Renal cortical epithelial cell (primary cell): ENCODE results near the gene KDM4B. TPM values are rescaled to one million over a fixed set of nuclear protein-coding genes. Genes with fewer than 3 reads are reported as not detected.
A peak's percentile ranks its signal among the peaks of the same experiment; 100 is the strongest.

Experiments used
- DNase-seq: peaks from one replicate; pipeline ENCODE4 v3.0.0-alpha.2; 2011; ENCODE audit warnings: low read depth
- total RNA-seq: library from RNA; depleted of rRNA; stranded (reverse); fragments of >200 nt; gene quantifications from 2 replicates; pipeline ENCODE4 v1.2.3, GENCODE V29; 2014

The KDM4B gene
- total RNA-seq, 1 donor from 2014 or later: 47.0 TPM

DNA sequence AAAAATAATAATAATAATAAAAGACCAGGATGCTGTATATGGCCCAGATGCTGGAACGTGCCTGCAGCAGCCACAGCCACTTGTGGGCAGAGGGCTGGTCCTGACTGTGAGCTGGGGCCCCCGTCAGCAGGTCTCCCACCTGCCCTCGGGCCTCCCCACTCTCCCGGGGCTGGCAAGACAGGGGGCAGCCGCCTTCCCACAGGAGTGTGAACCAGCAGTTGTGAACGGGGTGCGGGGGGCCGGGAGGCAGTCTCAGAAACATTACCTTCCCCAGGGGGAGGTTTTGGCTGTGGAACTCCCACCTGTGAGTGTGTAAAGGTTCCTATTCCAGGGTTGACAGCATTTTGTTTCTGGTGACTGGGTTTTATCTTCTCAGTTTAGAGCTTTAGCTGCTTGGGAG is 151.4 kb downstream of the KDM4B start:
- DNase-seq: no peak

DNA sequence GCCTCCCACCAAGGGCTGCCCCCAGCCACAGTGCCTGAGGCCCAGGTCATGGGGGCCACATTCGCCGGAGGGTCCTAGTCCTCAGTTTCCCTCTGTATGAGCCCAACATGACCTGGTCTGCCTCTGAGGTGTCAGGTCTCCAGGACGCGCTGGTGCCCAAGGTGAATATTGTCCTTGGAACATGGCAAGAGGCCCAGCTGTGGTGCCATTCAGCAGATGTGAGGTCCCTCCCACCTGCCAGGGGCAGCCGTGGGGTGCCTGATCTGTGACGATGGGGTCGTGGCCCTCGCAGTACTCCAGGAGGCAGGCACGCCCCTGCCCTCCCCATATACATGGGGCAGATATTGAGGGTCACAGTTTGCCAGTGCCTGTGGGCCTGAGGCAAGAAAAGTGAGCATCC is 151.9 kb downstream of the KDM4B start:
- DNase-seq: no peak

DNA sequence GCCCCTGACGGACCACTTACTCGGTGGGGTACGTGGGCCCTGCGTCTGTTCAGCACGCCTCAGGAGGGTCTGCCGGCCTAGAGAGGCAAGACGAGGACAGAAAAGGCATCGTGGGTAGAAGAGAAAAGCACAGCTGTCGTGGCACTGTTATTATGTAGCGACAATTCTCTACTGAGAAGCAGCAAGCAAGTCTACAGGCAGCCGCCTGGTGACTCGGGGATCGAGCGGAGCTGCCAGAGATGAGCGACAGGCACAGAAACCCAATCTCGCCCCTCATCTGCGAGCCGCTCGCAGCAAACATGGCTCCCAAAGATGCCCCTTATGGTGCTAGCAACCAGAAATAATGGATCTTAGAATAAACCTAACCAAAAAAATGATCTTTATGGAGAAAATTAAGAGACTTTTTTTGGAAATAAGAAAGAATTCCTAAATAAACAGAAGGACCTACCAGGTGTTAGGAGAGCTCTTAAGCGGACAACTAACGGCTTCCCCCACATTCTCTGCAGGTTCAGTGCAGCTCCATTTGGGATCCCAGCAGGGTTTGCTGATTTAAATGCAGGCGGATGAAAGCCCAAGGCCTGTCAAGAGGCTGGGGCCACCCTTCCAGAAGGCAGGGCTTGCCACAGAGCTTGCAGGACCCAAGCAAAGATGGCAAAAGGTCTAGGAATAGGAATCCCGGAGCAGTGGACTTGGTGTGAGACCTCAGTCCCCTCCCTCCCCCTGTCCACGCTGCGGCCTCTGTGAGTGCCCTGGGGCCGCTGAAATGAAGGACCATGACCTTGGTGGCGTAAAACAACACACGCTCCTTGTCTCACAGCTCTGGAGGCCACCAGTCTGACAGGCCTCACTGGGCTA is 152.6 kb downstream of the KDM4B start:
- no peak for DNase-seq

DNA sequence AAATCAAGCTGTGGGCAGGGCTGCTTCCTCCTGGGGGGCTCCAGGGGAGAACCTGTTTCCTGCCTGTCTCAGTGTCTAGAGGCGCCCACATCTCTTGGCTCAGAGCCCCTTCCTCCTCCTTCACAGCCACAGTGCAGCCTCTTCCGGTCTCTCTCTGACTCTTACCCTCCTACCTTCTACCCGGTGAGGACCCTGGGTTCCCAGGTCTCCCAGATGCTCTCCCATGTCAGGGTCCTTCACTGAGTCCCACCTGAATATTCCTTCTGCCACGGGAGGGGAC is 153.1 kb downstream of the KDM4B start:
- no peak for DNase-seq

DNA sequence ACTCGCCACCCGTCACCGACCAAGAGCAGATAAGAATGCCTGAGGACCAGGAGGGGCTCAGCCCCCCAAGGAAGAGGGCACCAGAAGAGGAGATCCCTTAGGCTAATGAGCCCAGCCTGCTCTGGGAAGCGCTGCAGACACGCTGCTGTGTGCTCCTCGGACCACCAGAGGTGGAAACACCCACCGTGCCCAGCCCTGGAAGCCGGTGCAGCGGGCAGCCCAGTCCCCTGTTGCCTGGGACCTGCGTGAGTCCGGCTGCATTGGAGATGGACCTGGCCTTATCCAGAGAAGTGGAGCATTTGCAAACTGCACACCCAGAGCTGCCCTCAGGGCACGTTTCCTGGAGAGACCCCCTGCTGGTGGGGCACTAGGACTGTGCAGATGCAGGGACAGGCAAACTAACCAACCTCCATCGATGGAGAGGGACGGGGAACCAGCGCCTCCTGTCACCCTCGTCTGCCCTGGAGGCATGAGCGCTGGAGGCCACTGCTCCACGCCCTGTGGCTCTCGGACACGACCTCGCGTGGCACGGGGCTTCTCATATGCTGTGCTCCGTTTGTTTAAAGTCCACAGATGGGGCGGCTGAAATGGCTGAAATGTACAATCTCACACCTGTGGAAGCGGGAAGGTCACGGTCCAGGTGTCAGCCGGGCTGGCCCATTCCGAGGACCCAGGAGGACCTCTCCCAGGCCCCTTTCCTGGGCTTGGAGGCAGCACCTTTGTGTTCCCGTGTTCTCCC is 153.9 kb downstream of the KDM4B start:
- DNase-seq: no peak

DNA sequence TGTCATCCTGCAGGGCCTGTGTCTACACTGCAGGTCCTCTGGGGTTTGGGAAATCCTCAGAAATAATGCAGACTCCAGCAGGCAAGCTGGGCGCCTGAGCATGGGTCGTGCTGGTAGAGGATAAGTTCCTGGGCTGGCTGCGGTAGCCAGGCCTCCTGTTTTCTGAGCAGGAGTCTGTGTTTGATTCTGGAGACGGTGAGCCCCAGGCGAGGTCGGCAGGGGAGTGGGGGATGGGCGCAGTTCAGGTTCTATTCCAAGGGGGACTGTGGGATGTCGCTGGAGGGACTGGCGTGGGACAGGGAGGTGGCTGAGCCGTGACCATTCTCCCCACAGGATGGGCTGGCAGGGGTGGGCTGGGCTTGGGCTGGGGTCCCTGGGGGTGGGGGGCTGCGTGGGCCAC is 154.7 kb downstream of the KDM4B start:
- no peak for DNase-seq

DNA sequence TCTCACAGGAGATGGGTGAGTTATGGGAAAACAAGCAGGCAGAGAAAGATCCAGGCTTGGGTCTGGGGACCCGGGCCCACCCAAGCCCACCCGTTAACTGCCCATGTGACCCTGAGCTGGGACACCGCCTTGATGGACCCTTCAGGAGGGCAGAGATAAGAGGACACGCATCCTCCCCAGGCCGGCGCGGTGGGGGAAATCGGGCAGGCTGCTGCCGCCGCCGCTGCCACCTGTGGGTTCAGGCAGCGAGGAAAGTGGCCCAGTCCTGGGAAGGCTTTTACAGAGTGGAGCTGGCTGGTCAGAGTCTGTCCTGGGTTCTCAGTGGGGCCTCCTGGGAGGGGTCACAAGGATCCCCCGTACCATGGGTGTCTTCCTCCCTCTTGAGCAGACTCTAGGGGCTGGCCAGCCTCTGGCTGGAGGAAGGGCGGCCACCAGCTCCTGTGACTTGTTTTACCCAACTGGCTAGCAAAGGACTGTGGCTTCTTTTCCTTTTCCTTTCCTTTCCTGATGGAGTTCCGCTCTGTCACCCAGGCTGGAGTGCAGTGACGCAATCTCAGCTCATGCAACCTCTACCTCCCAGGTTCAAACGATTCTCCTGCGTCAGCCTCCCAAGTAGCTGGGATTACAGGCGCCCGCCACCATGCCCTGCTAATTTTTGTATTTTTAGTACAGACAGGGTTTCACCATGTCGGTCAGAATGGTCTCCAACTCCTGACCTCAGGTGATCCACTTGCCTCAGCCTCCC is 155.4 kb downstream of the KDM4B start:
- no peak for DNase-seq

DNA sequence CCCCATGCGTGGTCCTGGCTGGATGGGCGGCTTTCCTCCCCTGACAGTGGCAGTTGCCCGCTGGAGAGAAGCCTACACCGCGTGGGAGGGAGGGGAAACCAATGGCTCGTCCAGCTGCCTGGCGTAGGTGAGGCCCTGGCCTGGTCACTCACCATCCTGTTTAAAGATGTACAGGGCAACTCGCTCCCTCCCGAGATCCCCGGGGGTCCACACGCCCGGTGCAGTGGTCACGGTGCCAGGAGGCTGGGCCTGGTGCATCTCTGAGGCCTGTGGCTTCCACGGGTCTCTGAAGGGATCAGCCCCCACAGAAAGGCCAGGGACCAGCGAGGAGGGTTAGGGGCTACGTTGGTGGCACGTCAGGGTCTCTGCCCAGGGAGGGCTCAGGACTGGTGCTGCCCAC is 156.5 kb downstream of the KDM4B start:
- DNase-seq: no peak

DNA sequence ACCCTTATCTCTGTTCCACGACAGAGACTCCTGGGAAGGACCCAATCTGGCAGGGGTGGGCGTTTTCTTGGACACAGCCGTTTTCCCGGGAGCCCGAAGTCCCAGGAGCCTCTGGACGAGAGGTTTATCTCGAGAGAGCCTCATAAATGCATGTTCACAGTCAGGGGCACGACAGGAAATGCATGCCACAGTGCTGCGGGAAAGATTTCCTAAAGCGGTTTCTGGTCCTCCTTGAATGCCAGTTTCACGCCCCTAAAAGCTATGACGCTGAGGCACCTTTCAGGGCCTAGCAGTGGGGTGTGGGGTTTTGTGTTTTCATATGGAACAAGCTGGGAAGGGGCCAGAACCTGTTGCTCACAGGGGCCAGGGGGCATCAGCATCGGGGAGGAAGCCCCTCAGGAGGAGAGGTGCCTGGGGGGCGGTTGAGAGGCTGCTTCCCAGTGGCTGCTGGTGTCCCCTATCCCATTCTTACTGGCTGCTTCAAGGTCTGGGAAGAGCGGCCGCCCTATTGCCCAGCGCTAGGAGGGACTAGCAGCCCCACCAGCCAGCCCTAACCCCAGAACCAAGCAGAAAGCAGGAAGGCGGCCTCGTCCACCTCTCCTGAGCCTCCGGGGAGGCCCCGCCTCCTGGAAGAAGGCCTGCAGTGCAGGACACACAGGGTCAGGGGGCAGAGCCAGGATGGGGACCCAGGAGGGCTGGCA is 157.0 kb downstream of the KDM4B start:
- DNase-seq: no peak

DNA sequence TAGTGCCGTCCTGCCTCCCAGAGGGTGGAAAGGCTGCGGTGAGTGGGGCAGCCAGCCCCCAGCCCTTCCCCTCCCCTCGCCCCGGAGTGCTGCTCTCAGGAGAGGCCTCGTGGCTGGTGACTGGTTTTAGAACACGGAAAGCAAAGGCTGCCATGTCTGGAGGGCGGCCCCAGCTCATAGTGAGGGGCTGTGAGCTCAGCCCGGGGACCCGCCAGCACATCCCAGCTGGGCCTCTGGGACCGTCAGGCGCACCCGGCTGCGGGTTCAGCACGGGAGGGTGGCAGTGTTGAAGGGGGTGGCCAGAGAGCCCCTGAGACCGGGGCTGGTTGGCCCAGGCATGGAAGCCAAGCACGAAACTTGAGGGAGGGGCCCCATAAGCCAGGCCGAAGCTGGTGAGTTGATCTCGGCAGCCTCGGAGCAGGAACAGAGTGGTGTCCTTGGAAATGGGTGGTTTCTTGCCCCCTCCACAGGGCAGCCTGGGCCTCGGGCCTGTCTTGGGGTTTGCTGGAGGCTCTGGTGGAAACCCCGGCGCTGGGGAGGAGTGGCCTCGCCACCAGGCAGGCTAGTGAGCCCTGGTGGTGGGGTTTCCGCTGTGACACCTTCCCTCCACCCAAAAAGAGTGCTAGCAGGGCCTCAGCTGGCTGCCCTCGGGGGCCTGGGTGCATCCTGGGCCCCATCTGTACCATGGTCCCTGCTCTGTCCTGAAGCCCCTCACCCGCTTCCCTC is 157.7 kb downstream of the KDM4B start:
- DNase-seq: no peak

DNA sequence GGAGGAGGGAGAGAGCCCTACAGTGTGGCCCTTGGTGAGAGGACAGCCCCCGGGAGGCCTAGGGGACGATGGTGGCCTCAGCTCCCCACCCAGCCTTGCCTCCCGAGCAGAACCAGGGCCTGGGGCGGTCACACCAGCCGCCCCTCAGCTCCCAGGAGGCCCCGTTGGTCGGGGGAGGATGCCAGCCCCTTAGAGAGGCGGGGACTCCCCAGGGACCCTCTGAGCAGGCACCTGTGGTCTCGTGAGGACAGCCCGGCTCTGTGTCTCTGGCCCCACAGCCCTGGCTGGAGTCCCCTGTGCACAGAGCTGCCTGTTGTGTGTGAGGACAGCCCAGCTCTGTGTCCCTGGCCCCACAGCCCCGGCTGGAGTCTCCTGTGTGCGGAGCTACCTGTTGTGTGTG is 158.8 kb downstream of the KDM4B start:
- no peak for DNase-seq

DNA sequence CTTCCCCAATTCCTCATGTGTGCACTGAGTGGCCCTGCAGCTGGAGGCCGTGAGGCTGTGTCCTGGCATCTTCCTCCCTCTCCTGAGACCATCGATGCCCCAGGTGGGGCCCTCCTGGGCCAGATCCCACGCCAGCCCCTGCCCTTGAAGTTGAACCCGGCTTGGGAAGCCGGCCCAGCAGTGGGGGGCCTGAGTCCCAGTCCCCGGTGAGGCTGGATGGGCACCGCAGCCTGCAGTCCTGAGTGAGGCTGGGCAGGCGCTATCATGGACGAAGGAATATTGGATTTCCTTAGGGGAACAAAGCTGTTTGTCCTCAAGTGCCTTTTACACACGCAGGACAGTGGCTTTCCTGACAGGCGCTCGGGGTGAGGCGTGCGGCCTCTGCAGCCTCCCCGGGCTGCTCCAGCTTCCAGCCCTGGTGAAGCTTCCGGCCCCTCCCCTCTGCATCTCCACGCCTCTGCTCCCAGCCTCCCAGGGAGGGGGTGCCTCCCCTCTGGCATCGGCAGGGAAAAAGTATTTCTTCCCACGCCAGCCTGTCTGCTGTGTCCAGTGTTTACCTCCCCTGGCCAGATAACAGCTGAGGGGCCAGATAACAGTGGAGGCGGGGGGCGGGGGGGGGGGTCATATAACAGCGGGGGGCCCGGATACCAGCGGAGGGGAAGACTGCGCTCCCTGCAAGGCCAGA is 159.5 kb downstream of the KDM4B start:
- DNase-seq: no peak

DNA sequence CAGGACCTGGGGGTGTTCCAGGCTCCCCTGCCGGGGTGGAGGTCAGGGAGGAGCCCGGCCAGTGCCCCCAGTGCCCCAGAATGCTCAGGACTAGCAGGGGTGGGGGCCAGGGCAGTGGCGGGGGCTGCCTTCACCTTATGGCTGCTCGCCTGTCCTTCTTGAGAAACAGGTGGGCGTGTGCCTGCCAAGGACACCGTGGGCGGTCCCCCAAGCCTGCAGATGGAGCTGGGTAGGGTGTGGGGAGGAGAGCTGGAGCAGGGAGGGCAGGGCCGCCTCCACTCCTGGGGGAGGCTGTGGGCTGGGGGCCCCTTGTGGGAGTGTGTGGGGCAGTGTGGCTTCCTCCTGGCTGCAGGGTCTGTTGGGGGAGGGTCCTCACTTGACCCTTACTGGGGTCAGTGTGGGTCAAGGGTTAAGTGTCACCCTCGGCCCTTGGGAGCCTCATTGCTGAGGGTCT is 160.1 kb downstream of the KDM4B start:
- DNase-seq: no peak

DNA sequence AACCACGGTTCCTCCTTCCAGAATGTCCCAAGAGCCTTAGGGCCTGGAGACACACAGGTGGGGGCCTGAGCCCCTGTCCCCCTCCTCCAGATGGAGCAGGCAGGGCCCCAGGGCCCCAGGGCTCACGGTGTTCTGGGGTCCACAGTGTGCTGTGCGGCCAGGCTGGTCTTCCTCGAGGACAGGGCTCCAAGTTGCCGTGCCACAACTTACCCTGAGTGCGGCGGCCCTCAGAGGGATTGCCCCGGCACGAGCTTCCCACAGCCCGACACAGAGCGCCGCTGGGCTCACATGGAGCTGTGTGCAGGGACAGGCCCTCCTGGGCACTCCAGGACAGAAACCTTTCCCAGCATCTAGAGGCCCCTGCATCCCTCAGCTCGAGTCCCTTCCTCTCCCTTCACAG is 160.8 kb downstream of the KDM4B start:
- no peak for DNase-seq

DNA sequence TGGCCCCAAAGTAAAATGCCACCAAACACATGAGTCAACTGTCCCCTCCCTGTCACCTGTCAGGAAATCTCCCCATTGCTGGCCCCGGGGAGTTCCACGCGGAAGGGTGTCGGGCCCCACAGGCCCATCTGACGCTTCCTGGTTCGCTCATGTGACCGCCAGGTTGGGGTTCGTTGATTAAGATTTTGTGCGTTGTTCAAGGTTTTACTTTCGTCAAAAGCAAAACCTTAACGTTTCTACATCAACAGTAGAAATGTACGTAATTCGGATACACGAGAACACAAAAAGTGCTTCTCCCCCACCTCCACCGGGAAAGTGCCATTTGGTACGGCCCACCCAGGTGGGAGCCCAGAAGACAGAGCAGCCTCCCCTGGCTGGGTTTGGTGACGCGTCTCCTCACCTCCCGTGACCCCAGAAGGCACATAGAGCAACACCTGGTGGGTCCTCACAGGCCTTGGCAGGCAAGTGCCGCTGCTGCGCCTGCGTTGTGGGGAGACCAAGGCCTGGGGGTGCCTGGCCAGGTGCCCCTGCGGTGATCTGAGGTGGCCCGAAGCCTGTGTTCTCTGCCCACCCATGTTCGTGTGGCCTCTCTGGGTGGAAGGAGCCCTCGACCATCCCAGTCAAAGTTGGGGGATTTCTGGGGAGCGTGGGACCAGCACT is 161.6 kb downstream of the KDM4B start:
- DNase-seq: no peak

DNA sequence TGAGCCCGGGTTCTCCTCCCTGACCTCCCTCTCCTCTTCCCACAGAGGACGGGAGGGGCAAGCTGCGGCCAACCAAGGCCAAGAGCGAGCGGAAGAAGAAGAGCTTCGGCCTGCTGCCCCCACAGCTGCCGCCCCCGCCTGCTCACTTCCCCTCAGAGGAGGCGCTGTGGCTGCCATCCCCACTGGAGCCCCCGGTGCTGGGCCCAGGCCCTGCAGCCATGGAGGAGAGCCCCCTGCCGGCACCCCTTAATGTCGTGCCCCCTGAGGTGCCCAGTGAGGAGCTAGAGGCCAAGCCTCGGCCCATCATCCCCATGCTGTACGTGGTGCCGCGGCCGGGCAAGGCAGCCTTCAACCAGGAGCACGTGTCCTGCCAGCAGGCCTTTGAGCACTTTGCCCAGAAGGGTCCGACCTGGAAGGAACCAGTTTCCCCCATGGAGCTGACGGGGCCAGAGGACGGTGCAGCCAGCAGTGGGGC is 162.2 kb downstream of the KDM4B start:
- DNase-seq: no peak

DNA sequence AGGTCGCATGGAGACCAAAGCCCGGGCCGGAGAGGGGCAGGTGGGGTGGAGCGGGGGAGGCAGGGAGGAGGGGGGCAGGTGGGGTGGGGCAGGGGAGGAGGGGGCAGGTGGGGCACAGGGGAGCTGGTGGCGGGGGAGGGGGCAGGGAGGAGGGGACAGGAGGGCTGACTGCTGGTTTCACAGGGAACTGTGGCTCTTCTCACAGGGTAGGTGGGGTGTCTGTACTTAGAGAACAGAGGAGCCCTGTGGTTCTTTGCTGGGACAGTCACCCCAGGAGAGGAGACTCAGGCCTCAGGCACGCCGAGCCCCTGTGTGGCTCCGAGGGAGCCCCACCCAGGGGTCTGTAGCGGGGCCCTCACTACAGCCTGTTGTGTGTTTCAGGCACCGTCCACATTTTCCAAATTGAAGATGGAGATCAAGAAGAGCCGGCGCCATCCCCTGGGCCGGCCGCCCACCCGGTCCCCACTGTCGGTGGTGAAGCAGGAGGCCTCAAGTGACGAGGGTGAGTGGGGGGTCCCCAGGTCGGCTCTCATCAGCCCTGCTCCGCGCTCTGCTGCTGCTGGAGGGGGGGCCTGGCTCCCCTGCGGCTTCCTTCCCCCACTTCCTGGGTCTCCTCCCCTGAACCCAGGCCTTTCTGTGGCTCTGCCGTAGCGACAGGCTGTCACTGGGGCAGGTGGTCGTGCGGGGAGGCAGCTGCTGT is 162.7 kb downstream of the KDM4B start:
- no peak for DNase-seq

DNA sequence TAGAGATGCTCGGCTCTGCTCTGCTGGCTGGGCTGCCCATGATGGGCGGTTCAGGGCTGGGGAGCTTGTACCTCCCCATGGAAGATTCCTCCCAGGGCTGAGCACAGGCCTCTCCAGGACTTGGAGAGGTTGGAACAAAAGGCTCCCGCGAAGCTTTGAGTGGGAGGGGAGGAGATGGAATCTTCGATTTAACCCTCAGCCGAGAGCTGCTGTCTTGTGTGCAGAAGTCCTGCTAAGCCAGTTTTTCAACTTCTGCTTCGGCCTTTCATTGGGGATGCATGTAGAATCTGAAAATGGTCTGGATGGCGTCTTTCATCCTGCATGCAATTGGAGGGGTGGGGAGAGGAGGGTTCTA is 163.3 kb downstream of the KDM4B start:
- DNase-seq: peak; percentile 3
